ENCODE data around the gene ENO3.

DNA sequence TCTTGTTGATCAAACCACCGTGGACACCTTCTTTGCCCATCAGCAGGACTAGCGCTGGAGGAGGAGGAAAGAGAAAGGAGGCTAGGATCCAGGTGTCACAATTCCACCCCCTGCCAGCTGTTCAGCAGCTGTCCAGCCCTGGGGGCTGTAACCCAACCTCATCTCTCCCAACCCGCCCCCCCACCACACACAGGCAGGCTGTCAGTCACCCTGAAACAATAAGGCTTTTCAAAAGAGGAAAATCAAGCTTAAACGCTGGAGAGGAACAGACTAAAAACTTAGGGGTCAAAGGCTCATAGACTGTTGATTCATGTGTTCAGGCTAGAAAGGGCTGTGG lies 5.0 kb upstream of the ENO3 start:
- TF ChIP-seq POLR2AphosphoS5 (IDR thresholded peaks at IDR 0.05; ENCODE audit: low read depth) (peak; percentile 27; the same call in 1 of the 2 replicates), EZH2 (IDR thresholded peaks at IDR 0.05; ENCODE audit: low read depth, unreplicated experiment) (no peak)
